HG03565 (cell line): ENCODE measurements around the gene STX4.

Experiments used
- ATAC-seq: cut with Tn5 transposase; IDR thresholded peaks from one replicate; pipeline ENCODE4 v1.9.1; 2021; ENCODE audit warnings: mild to moderate bottlenecking, moderate library complexity; ENCODE audit not compliant: unreplicated experiment

STX4 gene

DNA sequence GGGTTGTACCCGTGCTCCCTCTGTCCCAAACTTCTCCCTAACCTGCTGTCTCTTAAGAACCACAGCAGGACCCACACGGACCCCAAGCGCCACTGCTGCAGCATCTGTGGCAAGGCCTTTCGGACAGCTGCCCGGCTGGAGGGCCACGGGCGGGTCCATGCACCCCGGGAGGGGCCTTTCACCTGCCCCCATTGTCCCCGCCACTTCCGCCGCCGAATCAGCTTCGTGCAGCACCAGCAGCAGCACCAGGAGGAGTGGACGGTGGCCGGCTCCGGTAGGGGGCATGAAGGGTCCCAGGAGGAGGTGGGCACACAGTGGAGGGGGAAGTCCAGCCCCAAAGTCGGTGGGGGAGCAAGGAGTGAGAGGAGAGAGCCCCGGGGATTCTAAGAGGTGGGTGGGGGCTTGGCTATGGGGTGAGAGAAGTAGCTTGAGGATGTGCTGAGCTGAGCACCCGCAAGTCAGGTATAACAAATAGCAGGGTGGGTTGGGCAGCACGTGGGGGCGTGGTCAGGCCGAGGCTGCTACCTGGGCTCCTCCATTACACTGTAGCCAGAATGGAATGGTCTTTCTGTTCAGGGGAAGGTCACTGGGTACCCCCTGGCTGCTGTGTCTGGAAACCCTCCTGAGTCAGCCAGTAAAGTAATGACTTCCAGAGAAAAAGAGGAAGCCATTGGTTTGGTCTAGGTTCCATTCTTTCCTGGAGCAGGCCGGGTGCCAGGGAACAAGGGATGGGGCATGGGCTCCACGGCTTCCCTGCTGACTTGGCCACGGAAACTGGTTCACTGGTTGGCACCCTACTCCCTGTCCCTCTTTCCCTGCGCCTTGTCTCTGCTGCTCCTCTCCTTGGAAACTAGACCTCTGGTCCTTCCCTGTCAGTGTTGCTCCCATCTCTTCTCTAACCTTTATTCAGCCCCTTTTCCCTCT is 48.3 kb downstream of the STX4 start:
- ATAC-seq = no peak

DNA sequence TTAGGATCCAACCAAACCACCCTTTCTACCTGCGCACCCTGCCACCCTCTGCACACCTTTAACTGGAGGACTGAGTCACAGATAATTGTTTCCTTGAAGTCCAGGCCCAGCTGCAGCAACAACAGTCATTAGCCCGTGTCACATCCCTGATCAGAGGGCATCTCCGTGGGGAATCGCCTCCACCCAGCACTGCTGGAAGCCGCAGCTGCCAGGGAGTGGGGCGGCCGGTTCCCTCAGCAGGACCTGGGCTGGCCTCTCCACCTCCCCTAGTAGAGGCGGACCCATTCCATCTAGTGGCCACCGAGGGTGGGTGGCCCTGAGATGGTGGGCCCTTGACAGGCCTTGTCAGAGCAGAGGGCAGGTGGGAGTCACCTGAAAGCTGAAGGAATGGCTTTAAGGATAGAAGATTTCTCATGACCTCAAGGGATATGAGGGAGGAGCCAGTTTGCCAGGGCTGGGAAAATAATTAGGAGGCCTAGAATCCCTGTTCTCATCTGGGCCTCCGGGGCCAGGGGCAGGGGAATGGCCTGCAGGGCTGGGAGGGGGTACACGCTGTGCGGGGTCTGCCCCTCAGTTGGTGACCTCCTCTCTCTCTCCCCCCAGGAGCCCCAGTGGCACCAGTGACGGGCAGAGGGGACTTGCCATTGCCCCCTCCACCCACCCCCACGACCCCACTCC is 49.1 kb downstream of the STX4 start:
- ATAC-seq = no peak

- ATAC-seq = no peak
Measured at GRCh38 chr16:31083081-31083480, 49.7 kb downstream of the STX4 start.

GRCh38 chr16:31083556-31083955 is 50.2 kb downstream of the STX4 start:
- no peak for ATAC-seq

DNA sequence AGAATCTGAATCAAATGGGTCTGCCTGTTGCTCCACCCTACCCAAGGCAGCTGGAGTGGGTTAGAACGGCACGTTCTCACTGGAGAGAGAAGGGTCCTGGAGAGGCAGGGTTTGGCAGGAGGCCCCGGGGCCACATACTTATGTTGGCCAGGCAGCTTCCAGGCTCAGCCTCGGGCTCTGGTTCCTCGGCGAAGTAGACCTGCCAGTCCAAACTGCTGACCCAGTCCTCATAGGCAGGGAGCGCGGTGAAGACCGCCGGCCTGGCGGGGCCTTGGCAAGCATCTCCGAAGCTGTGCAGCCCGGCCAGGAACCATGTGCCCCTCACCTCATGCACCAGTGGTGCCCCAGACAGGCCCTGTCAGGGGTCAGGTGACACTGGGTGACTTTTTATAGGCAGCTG is 50.6 kb downstream of the STX4 start:
- ATAC-seq = no peak

GRCh38 chr16:31084584-31085302 is 51.4 kb downstream of the STX4 start:
- ATAC-seq = no peak

DNA sequence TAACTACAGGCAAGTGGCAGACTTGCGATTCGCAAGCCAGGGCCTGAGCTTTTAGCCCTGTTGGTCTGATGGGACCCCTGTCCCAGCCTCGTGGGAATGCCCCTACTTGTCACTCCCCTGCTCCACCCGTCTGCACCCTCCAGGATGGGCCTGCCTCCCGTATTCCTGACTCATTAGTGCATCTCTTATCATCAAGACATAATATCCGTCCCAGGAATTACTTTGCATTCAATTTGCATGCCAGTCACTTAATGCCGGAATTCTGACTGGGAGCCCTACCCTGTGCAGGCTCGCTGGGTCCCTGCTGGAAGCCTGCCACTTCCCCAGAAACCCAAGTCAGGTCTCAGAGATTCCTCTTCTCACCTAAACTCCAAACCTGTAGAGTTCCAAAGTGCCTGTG is 52.1 kb downstream of the STX4 start:
- ATAC-seq = no peak

- no peak for ATAC-seq
Measured at GRCh38 chr16:31085873-31086628, 52.7 kb downstream of the STX4 start.

DNA sequence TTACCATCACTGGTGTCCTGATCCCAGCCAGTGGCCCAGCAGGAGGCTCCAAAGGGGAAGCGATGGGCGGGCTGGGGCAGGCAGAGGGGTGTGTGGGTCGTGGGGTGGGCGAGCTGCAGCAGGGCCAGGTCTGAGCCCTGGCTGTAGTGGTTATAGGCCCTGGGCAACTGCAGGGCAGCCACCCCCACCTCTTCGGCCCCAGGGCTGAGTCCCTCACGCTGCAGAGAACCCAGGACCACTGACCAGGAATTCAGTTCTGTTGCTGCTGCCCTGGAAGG is 53.2 kb downstream of the STX4 start:
- ATAC-seq = no peak

GRCh38 chr16:31087481-31087880 is 54.1 kb downstream of the STX4 start:
- no peak for ATAC-seq

- no peak for ATAC-seq
Measured at GRCh38 chr16:31087971-31088370, 54.6 kb downstream of the STX4 start.

DNA sequence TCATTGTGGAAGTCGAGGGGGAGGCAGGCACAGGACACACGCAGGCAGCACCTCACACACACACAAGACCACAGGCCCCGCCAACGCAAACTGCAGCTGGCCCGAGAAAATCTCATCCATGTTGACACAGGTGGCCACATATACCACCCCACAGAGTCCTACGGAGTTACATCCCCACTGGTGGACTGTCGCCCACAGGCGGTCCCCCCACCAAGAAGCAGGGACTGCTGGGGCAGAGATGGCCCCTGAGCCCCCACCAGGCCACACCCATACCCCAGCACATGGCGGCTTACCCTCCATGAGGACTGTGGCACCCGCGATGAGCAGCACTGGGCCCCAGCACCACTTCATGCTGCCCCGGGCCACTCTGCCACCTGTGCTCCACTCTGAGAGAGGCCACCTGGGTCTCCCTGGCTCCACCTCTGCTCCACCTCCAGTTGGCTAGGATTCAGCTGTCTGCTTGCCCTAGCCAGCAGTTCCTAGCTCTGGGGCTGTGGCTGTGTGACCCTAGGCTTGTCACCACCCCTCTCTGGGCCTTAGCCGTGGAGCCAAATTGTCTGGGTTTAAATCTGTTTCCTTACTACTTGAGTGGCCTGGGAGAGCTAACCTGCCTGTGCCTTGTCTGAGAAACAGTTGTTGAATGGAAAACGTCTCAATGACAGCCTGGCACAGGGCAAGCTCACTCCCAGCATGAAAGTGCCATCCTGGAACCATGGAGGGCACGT is 55.3 kb downstream of the STX4 start, which contains the start of gene PRSS53:
Gene PRSS53 (minus strand): TSS at position 485 of the 725 bp plus-strand sequence. CDS start 134 bp downstream, at position 351.
- ATAC-seq = no peak

GRCh38 chr16:31089199-31089598 is 55.8 kb downstream of the STX4 start:
- no peak for ATAC-seq
